ENCODE results near the gene PAK4. TPM values are rescaled to one million over a fixed set of nuclear protein-coding genes. Genes with fewer than 3 reads are reported as not detected.

Gene PAK4
- polyA plus RNA-seq, 1 experiment: 10.4 TPM

DNA sequence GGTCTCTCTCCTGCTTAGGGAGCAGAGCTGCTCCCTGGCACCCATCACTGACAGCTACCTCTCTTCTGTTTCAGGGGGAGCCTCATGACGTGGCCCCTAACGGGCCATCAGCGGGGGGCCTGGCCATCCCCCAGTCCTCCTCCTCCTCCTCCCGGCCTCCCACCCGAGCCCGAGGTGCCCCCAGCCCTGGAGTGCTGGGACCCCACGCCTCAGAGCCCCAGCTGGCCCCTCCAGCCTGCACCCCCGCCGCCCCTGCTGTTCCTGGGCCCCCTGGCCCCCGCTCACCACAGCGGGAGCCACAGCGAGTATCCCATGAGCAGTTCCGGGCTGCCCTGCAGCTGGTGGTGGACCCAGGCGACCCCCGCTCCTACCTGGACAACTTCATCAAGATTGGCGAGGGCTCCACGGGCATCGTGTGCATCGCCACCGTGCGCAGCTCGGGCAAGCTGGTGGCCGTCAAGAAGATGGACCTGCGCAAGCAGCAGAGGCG, 48.0 kb downstream of the PAK4 start:
- DNase-seq (ENCODE audit: low read depth, low spot score): no peak
- H3K27me3 ChIP-seq (ENCODE audit: control insufficient read depth, insufficient read depth, low read length): no peaks in the 10 kb centered on the region
- H3K9me3 ChIP-seq (ENCODE audit: control insufficient read depth, insufficient read depth, low read length): no peaks in the 10 kb centered on the region
- CTCF ChIA-PET: interaction anchor here (0.6 kb wide), 1 partner anchor 211 kb away, joined by 3 read pairs; no protein-coding TSS in a partner anchor
- TF ChIP-seq, protein P1, sequence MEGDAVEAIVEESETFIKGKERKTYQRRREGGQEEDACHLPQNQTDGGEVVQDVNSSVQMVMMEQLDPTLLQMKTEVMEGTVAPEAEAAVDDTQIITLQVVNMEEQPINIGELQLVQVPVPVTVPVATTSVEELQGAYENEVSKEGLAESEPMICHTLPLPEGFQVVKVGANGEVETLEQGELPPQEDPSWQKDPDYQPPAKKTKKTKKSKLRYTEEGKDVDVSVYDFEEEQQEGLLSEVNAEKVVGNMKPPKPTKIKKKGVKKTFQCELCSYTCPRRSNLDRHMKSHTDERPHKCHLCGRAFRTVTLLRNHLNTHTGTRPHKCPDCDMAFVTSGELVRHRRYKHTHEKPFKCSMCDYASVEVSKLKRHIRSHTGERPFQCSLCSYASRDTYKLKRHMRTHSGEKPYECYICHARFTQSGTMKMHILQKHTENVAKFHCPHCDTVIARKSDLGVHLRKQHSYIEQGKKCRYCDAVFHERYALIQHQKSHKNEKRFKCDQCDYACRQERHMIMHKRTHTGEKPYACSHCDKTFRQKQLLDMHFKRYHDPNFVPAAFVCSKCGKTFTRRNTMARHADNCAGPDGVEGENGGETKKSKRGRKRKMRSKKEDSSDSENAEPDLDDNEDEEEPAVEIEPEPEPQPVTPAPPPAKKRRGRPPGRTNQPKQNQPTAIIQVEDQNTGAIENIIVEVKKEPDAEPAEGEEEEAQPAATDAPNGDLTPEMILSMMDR (IDR thresholded peaks at IDR 0.05; ENCODE audit: low read depth, low read length): no peak
- H3K4me3 ChIP-seq (ENCODE audit: low read depth, low read length): no peak overlapping the region
- POLR2A ChIA-PET: no interaction called here
- no peak overlapping the region for H3K27ac ChIP-seq (ENCODE audit: low read depth, low read length)

DNA sequence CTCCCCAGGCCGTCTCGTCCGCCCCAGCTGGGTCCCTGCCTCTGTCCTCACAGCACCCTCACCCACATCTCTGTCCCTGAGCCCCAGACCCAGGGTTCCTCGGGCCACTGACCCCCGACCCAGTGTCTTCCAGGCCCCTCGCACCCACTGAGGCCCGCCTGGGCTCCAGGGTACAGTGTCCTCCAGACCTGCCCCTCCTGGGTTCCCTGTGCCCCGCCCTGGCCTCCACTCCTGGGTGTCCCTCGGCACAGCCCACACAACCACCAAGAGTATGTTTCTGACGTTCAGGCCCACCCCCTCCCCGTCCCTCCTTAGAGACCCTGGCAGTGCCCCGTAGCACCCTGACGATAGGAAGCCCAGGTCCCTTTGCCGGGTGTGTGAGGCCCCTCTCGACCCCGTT, 48.6 kb downstream of the PAK4 start:
- ChIA-PET POLR2A (no interaction called here), CTCF (no interaction called here)
- no peaks in the 10 kb centered on the region for H3K9me3 ChIP-seq (ENCODE audit: control insufficient read depth, insufficient read depth, low read length)
- DNase-seq (ENCODE audit: low read depth, low spot score): no peak
- no peak overlapping the region for H3K4me3 ChIP-seq (ENCODE audit: low read depth, low read length)
- TF ChIP-seq, protein P1 (IDR thresholded peaks at IDR 0.05; ENCODE audit: low read depth, low read length): no peak
- H3K27me3 ChIP-seq (ENCODE audit: control insufficient read depth, insufficient read depth, low read length): no peaks in the 10 kb centered on the region
- no peak overlapping the region for H3K27ac ChIP-seq (ENCODE audit: low read depth, low read length)

DNA sequence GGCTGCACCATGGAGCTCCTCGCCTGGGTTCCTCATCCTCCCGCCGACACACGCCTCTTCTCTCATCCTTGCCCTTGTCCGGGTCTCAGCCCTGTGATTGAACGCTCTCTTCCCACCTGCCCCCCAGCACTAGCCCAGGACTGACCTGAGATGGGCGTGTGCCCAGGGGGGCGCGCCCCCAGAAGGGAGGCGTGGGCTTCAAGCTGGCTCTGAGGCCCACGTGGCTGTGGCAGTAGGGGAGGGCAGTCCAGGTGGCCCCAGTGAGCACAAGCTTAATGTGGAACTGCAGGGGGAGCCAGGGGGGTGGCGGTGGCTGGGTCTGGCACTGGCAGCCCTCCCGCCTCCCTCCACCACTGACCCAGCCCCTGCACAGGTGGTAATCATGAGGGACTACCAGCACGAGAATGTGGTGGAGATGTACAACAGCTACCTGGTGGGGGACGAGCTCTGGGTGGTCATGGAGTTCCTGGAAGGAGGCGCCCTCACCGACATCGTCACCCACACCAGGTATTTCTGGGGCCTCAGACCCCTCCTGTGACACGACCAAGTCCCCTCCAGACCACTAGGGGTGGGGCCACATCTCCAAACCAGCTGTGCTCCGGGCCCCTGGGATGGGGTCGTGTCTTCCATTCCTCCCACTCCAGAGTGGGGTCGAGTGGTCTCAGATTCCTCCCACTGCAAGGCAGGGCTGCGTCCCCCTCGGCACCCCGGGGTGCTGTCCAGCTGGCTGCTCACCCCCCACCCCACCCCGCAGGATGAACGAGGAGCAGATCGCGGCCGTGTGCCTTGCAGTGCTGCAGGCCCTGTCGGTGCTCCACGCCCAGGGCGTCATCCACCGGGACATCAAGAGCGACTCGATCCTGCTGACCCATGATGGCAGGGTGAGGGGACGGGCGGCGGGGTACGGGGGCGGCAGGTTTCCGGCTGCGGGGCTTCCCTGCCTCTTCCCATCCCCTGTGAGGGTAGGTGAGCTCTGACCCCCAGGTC, 49.3 kb downstream of the PAK4 start:
- POLR2A ChIA-PET: no interaction called here
- CTCF ChIA-PET: no interaction called here
- Histone ChIP-seq H3K4me3 (ENCODE audit: low read depth, low read length) (no peak overlapping the region), H3K9me3 (ENCODE audit: control insufficient read depth, insufficient read depth, low read length) (no peaks in the 10 kb centered on the region), H3K27me3 (ENCODE audit: control insufficient read depth, insufficient read depth, low read length) (no peaks in the 10 kb centered on the region), H3K27ac (ENCODE audit: low read depth, low read length) (no peak overlapping the region)
- no peak for DNase-seq (ENCODE audit: low read depth, low spot score)
- TF ChIP-seq, protein P1 (IDR thresholded peaks at IDR 0.05; ENCODE audit: low read depth, low read length): no peak

DNA sequence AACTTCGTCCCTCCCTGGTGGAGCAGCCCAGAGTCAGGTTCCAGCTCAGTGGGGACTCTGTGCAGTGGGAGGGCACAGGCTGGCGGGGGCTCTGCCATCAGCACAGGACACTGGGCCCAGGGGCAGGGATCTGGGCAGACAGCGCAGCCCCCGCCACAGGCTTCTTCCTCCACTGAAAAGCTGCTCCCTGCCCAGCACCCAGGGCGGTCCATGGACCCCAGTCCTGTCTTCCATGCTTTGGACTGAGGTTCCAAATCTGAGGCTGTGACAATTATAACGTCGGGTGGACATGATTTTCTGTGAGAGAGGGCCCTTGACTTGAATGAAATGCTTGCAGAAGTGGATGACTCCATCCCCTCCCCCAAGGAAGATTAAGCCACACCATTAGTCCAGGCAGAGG, 50.0 kb downstream of the PAK4 start:
- Histone ChIP-seq H3K9me3 (ENCODE audit: control insufficient read depth, insufficient read depth, low read length) (no peaks in the 10 kb centered on the region), H3K27ac (ENCODE audit: low read depth, low read length) (no peak overlapping the region), H3K27me3 (ENCODE audit: control insufficient read depth, insufficient read depth, low read length) (no peaks in the 10 kb centered on the region), H3K4me3 (ENCODE audit: low read depth, low read length) (no peak overlapping the region)
- DNase-seq (ENCODE audit: low read depth, low spot score): no peak
- TF ChIP-seq, protein P1 (IDR thresholded peaks at IDR 0.05; ENCODE audit: low read depth, low read length): no peak
- ChIA-PET POLR2A (no interaction called here), CTCF (no interaction called here)

DNA sequence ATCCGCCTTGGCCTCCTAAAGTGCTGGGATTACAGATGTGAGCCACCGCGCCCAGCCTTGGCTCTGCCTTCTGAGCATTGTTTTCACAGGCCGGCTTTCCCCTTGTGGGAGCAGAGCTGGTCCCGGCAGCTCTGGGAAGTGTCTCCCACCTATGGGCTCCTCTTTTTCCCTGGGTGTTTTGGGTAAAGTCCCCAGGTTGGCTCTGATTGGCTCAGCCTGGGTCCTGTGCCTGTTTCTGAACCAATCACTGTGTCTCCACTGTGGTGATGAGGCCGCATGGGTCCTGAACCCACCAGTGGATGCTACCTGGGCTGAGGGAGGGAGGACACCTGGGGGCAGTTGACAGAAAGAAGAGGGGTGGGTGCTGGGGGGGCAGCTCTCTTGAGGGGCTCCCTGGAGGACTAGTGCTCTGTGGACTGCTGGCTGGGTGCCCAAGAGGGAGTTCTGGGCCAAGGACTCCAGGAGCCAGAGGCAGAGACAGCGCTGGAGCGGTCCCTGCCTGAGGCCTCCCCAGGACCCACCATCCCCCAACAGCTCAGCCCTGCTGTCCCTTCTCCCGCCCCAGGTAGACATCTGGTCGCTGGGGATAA, 51.6 kb downstream of the PAK4 start:
- ChIA-PET CTCF (no interaction called here), POLR2A (no interaction called here)
- DNase-seq (ENCODE audit: low read depth, low spot score): no peak
- Histone ChIP-seq H3K27ac (ENCODE audit: low read depth, low read length) (no peak overlapping the region), H3K9me3 (ENCODE audit: control insufficient read depth, insufficient read depth, low read length) (no peaks in the 10 kb centered on the region), H3K4me3 (ENCODE audit: low read depth, low read length) (no peak overlapping the region), H3K27me3 (ENCODE audit: control insufficient read depth, insufficient read depth, low read length) (no peaks in the 10 kb centered on the region)
- TF ChIP-seq, protein P1 (IDR thresholded peaks at IDR 0.05; ENCODE audit: low read depth, low read length): no peak

Measured in AG04450 (cell line).